ENCODE data around the gene CDC42BPA.

The CDC42BPA gene

DNA sequence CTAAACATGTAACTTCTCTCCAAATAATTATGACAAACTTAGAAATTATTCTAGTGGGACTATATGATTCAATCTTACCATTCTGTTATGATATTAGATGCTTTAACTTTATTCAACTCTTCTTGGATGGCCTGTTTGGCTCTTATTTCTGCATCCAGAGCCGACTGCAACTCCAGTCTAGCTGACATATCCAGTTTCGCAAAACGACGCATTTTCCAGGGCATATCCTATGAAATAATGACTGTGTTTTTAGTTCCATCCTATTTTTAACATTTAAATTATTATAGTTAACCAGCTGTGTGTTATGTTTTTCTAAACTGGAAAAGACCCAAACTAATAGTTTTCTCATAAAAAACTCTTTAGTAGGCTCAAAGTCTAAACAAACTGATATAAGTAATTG is 244.5 kb downstream of the CDC42BPA start:
- no peaks in the 10 kb centered on the region for H3K9me3 ChIP-seq (ENCODE audit: control insufficient read depth, low read length)
- H3K27me3 ChIP-seq (ENCODE audit: control insufficient read depth, insufficient read depth, low read length), result no peaks in the 10 kb centered on the region
- H3K36me3 ChIP-seq (ENCODE audit: control insufficient read depth, insufficient read depth, low read length), result peaks cover 5% of the 10 kb centered on the region
- no peak overlapping the region for H3K9ac ChIP-seq (ENCODE audit: low read length)
- no peak overlapping the region for H3K4me3 ChIP-seq (ENCODE audit: low read length)
- H3K4me1 ChIP-seq (ENCODE audit: control insufficient read depth, insufficient read depth, low read length), result no peaks in the 10 kb centered on the region

DNA sequence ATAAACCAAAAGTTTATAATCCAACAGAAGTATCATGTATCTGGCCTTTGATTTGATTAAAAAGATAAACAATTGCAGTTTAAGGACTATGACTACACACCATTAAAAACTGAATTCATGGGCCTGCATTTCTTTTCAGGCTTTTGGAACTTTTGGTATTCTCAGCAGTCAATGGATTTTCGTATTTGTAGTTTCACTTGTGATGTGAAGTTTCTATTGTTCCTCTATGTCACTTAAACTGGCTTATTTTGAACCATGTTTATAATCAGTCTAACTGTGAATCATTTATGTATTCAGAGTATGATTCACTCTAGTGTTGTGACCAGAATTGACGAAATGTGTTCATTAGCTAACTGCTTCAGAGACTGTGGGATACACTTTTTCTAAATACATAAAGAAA is 245.3 kb downstream of the CDC42BPA start:
- H3K36me3 ChIP-seq (ENCODE audit: control insufficient read depth, insufficient read depth, low read length), result peaks cover 5% of the 10 kb centered on the region
- H3K27me3 ChIP-seq (ENCODE audit: control insufficient read depth, insufficient read depth, low read length), result no peaks in the 10 kb centered on the region
- H3K9ac ChIP-seq (ENCODE audit: low read length), result no peak overlapping the region
- H3K4me3 ChIP-seq (ENCODE audit: low read length), result no peak overlapping the region
- H3K4me1 ChIP-seq (ENCODE audit: control insufficient read depth, insufficient read depth, low read length), result no peaks in the 10 kb centered on the region
- H3K9me3 ChIP-seq (ENCODE audit: control insufficient read depth, low read length), result no peaks in the 10 kb centered on the region

DNA sequence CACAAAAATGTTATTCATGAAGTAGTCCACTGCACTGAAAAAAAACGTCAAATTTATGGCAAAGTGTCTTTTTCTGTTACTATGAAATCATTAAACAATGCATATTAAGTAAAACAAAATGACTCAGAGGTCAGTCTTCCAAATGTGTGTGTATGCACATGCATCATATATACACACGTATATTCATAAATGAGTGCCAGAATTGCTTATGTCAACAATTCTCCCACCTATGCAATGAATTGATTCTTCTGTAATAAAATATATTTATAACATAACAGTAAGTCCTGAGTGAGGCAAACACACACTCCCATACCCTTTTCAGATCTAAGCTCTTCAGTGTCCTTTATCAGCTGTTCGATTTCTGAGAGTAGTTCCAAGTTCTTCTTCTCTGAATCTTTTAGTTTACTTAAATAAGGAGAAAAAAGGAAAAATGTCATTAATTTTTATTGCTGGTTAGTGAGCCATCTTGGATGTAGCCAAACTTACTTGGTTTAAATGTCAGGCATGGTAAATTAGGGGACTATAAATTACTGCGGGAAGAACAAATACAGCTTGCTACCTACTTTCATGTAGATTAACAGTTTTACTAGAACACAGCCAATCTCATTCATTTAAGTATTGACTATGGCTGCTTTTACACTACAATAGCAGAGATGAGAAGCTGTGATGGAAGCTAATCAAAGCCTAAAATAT is 246.3 kb downstream of the CDC42BPA start:
- H3K4me1 ChIP-seq (ENCODE audit: control insufficient read depth, insufficient read depth, low read length), result no peaks in the 10 kb centered on the region
- H3K9ac ChIP-seq (ENCODE audit: low read length), result no peak overlapping the region
- H3K9me3 ChIP-seq (ENCODE audit: control insufficient read depth, low read length), result no peaks in the 10 kb centered on the region
- H3K36me3 ChIP-seq (ENCODE audit: control insufficient read depth, insufficient read depth, low read length), result peaks cover 5% of the 10 kb centered on the region
- H3K4me3 ChIP-seq (ENCODE audit: low read length), result no peak overlapping the region
- no peaks in the 10 kb centered on the region for H3K27me3 ChIP-seq (ENCODE audit: control insufficient read depth, insufficient read depth, low read length)

DNA sequence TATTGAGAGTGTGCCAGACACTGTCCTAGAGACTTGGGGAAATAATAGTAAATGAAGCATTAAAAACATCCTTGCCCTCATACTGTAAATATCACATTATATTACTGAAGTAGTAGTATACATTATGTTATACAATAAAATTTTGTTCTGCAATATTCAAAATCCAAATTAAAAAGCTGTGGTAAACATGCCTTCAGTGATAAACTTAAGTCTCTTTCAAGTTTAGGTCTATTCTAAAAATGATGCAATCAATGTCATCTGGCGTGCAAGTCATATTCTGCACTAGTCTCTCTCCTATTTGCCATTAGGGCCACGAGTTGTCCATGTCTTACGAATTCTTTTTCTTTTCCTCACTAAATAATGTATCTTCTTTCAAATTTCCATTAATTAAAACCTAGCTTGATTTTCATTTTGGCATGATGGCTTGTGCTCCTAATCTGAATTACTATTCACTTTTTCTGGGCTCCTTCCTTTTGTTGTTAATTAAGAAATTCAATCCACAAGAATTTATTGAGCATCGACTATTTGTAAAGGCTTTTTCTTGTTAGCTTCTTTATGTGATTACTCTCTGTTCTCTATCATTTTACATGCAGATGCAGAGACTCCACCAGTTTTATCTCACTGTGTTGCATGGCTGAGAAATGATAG is 247.5 kb downstream of the CDC42BPA start:
- Histone ChIP-seq H3K9ac (ENCODE audit: low read length) (no peak overlapping the region), H3K4me1 (ENCODE audit: control insufficient read depth, insufficient read depth, low read length) (no peaks in the 10 kb centered on the region), H3K4me3 (ENCODE audit: low read length) (no peak overlapping the region), H3K9me3 (ENCODE audit: control insufficient read depth, low read length) (no peaks in the 10 kb centered on the region), H3K27me3 (ENCODE audit: control insufficient read depth, insufficient read depth, low read length) (no peaks in the 10 kb centered on the region), H3K36me3 (ENCODE audit: control insufficient read depth, insufficient read depth, low read length) (peaks cover 5% of the 10 kb centered on the region)

DNA sequence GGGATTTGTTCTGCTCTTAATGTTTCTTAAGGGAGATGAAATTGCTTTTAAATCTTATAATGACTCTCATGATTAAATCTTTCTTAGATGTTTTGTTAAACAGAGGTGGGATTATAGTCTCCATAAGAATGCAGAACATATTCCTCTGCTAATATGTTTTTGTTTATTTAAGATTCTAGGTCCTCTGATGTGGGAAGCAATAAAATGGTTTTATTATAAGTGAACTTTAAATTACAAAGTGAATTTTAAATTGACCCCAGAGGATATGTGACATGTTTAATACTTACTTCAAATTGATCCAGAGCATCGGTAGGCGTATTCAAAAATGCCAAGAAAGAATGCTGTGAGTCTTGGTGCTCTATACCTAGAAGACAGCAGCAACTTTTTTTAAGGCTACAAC is 248.8 kb downstream of the CDC42BPA start:
- Histone ChIP-seq H3K36me3 (ENCODE audit: control insufficient read depth, insufficient read depth, low read length) (peaks cover 5% of the 10 kb centered on the region), H3K4me3 (ENCODE audit: low read length) (no peak overlapping the region), H3K9me3 (ENCODE audit: control insufficient read depth, low read length) (no peaks in the 10 kb centered on the region), H3K27me3 (ENCODE audit: control insufficient read depth, insufficient read depth, low read length) (no peaks in the 10 kb centered on the region), H3K4me1 (ENCODE audit: control insufficient read depth, insufficient read depth, low read length) (no peaks in the 10 kb centered on the region), H3K9ac (ENCODE audit: low read length) (no peak overlapping the region)

DNA sequence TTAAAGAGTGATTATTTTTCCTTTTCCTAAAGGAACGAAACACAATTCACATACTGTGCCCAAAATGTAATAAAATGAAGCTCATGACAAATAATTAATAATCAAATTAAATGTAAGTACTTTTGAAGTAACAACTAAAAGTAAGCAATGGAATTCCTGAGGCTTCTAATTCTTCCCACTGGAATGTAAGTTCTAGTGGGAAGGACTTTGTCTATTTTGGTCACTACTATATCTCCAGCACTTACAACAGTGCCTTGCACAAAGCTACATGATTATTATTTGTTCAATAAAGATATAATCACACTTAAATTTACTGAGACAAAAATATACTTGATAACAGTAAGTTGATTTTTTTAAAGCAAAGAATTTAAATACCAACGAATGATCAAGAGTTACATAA is 249.4 kb downstream of the CDC42BPA start:
- H3K36me3 ChIP-seq (ENCODE audit: control insufficient read depth, insufficient read depth, low read length), result peaks cover 5% of the 10 kb centered on the region

DNA sequence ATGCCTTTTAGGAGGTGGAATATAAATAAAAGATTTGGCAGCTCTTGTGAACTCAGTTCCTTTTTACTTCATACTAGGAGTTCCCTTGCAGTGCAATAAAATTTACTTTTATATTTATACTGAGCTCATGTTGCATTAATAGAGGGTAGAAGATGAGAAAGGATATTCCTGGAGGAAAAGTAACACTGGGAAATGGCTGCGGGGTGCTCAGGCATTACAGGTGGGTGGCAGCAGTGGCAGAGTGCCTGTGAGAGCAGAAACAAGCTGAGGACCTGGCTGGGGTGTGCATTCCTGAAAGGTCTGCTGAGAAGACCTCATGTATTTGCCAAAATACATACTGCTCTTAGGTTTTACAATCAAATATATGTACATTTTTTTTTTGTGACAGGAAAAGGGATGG is 251.3 kb downstream of the CDC42BPA start:
- Histone ChIP-seq H3K27me3 (ENCODE audit: control insufficient read depth, insufficient read depth, low read length) (no peaks in the 10 kb centered on the region), H3K36me3 (ENCODE audit: control insufficient read depth, insufficient read depth, low read length) (peaks cover 5% of the 10 kb centered on the region), H3K9me3 (ENCODE audit: control insufficient read depth, low read length) (no peaks in the 10 kb centered on the region), H3K4me3 (ENCODE audit: low read length) (no peak overlapping the region), H3K9ac (ENCODE audit: low read length) (no peak overlapping the region), H3K4me1 (ENCODE audit: control insufficient read depth, insufficient read depth, low read length) (no peaks in the 10 kb centered on the region)

More for the DNA sequence above, 249.4 kb downstream of the CDC42BPA start:
- no peaks in the 10 kb centered on the region for H3K9me3 ChIP-seq (ENCODE audit: control insufficient read depth, low read length)
- no peaks in the 10 kb centered on the region for H3K27me3 ChIP-seq (ENCODE audit: control insufficient read depth, insufficient read depth, low read length)
- no peak overlapping the region for H3K4me3 ChIP-seq (ENCODE audit: low read length)
- no peaks in the 10 kb centered on the region for H3K4me1 ChIP-seq (ENCODE audit: control insufficient read depth, insufficient read depth, low read length)
- H3K9ac ChIP-seq (ENCODE audit: low read length), result no peak overlapping the region

DNA sequence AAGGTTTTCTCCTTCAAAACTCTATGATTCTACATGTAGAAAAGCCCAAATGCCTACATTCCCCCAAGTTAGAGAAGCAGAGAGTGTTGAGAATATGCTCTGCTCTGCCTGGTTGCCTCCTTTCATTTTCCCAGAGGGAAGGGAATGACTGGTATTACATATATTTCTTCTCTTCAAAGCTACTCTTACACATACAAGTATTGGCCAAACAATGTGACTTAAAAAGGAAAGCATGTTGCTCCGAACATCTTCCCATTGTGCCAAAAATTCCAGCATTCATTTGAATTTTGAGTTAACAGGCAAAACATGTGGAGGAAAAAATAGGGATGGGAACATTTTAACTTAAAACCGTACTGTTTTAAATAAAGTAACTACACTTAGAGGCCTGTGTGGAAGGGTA is 253.0 kb downstream of the CDC42BPA start:
- Histone ChIP-seq H3K9ac (ENCODE audit: low read length) (no peak overlapping the region), H3K36me3 (ENCODE audit: control insufficient read depth, insufficient read depth, low read length) (no peaks in the 10 kb centered on the region), H3K27me3 (ENCODE audit: control insufficient read depth, insufficient read depth, low read length) (no peaks in the 10 kb centered on the region), H3K4me1 (ENCODE audit: control insufficient read depth, insufficient read depth, low read length) (no peaks in the 10 kb centered on the region), H3K9me3 (ENCODE audit: control insufficient read depth, low read length) (no peaks in the 10 kb centered on the region), H3K4me3 (ENCODE audit: low read length) (no peak overlapping the region)

DNA sequence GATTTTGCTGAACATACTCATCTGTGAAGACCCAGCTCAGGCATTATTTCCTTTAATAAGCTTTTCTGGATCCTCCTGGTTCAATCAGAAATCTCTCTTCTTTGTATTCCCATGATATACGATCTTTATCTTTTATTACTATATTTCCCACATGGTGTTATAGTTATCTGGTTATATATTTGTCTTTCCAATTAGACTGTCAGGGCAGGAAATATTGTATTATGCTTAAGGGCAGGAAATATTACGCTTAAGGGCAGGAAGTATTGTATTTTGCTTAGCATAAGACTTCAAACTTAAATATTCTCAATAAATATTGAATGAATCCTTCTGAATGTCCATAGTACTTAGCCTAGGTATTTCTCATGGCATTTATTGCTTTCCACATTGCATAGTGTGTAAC is 256.0 kb downstream of the CDC42BPA start:
- H3K9me3 ChIP-seq (ENCODE audit: control insufficient read depth, low read length), result no peaks in the 10 kb centered on the region
- H3K27me3 ChIP-seq (ENCODE audit: control insufficient read depth, insufficient read depth, low read length), result no peaks in the 10 kb centered on the region
- no peak overlapping the region for H3K9ac ChIP-seq (ENCODE audit: low read length)
- H3K4me3 ChIP-seq (ENCODE audit: low read length), result no peak overlapping the region
- no peaks in the 10 kb centered on the region for H3K4me1 ChIP-seq (ENCODE audit: control insufficient read depth, insufficient read depth, low read length)
- H3K36me3 ChIP-seq (ENCODE audit: control insufficient read depth, insufficient read depth, low read length), result no peaks in the 10 kb centered on the region

DNA sequence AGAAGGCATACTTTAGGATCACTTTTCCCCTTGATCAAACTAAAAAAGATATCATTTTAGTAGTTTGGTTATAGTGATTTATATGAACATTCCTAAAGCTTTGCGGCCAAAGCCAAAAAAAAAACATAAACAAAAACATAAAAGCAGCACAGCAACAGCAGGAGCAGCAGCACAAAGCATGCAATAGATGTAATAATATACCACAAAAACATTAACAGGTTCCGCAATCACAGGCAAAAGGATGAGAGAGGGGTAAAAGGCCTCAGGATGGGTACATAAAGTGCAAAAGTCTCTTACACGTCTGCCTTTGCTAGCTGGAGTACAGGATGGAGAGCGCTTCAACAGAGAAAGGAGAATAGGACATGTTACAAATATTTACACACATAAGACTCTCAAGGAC is 259.2 kb downstream of the CDC42BPA start:
- Histone ChIP-seq H3K27me3 (ENCODE audit: control insufficient read depth, insufficient read depth, low read length) (no peaks in the 10 kb centered on the region), H3K9ac (ENCODE audit: low read length) (no peak overlapping the region), H3K36me3 (ENCODE audit: control insufficient read depth, insufficient read depth, low read length) (no peaks in the 10 kb centered on the region), H3K4me1 (ENCODE audit: control insufficient read depth, insufficient read depth, low read length) (no peaks in the 10 kb centered on the region), H3K4me3 (ENCODE audit: low read length) (no peak overlapping the region), H3K9me3 (ENCODE audit: control insufficient read depth, low read length) (no peaks in the 10 kb centered on the region)

DNA sequence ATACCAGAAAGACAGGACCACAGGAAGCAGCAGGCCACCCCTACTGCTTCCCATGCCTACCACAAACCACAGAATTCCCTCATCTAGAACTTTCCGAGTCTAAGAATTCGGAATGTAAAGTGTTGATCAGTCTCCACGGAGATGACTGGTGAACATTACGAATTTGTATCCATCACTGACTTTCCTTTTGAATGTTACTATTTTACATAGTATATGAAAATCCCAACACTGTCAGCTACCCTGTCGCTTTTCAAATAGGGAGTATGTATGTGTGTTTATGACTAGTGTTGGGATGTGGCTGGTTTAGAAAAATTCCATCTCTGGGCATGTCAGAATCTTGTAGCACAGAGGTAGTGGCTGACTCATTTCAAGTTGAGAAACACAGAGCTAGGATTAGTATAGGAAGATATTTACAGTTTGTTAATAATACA is 260.0 kb downstream of the CDC42BPA start:
- Histone ChIP-seq H3K9me3 (ENCODE audit: control insufficient read depth, low read length) (no peaks in the 10 kb centered on the region), H3K27me3 (ENCODE audit: control insufficient read depth, insufficient read depth, low read length) (no peaks in the 10 kb centered on the region), H3K9ac (ENCODE audit: low read length) (no peak overlapping the region), H3K4me3 (ENCODE audit: low read length) (no peak overlapping the region), H3K4me1 (ENCODE audit: control insufficient read depth, insufficient read depth, low read length) (no peaks in the 10 kb centered on the region), H3K36me3 (ENCODE audit: control insufficient read depth, insufficient read depth, low read length) (no peaks in the 10 kb centered on the region)

DNA sequence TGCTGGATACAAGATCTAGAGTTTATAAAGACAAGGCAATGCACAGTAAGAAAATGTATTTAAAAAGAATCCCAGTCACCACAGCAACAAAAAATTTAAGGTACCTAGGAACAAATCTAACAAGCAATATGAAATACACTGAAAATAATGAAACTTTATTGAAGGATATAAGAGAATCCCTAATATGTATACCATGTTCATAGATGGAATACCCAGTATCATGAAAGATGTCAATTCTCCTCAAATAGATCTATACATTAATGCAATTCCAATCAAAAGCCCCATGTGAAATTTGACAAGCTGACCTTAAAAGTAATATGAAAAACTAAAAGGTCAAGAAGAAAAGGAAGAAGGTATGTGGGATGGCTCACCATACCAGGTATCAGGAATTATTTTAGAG is 269.0 kb downstream of the CDC42BPA start:
- H3K9me3 ChIP-seq (ENCODE audit: control insufficient read depth, low read length), result no peaks in the 10 kb centered on the region
- H3K36me3 ChIP-seq (ENCODE audit: control insufficient read depth, insufficient read depth, low read length), result no peaks in the 10 kb centered on the region
- no peaks in the 10 kb centered on the region for H3K27me3 ChIP-seq (ENCODE audit: control insufficient read depth, insufficient read depth, low read length)
- H3K4me1 ChIP-seq (ENCODE audit: control insufficient read depth, insufficient read depth, low read length), result no peaks in the 10 kb centered on the region
- no peak overlapping the region for H3K9ac ChIP-seq (ENCODE audit: low read length)
- H3K4me3 ChIP-seq (ENCODE audit: low read length), result no peak overlapping the region

Measured in mucosa of stomach (tissue), 1 donor.